Subcutaneous abdominal adipose tissue (tissue), 5 donors: Measurements from ENCODE around the gene TFCP2.
A peak's percentile ranks its signal among the peaks of the same experiment; 100 is the strongest.

Source experiments
- H3K27ac ChIP-seq: one replicate; pipeline ENCODE4 v1.7.0; 2013; ENCODE audit warnings: low read depth, mild to moderate bottlenecking, inconsistent platforms, low read length, moderate library complexity
- H3K27me3 ChIP-seq, 5 donors: one replicate each; pipeline ENCODE4 v1.7.0; 2013; ENCODE audit warnings: low read length in 5 of 5, inconsistent platforms in 1 of 5; ENCODE audit not compliant: control insufficient read depth in 5 of 5, insufficient read depth in 4 of 5
- H3K36me3 ChIP-seq, 5 donors: one replicate each; pipeline ENCODE4 v1.7.0; 2013; ENCODE audit warnings: low read length in 5 of 5; ENCODE audit not compliant: control insufficient read depth in 5 of 5, insufficient read depth in 5 of 5
- H3K4me1 ChIP-seq, 5 donors: one replicate each; pipeline ENCODE4 v1.7.0; 2013; ENCODE audit warnings: low read length in 5 of 5, mild to moderate bottlenecking in 3 of 5, moderate library complexity in 1 of 5; ENCODE audit not compliant: control insufficient read depth in 5 of 5, insufficient read depth in 5 of 5
- H3K4me3 ChIP-seq, 5 donors: one replicate each; pipeline ENCODE4 v1.7.0; 2013; ENCODE audit warnings: low read length in 5 of 5, low read depth in 1 of 5
- H3K9ac ChIP-seq, 5 donors: one replicate each; pipeline ENCODE4 v1.7.0; 2013; ENCODE audit warnings: low read length in 5 of 5, mild to moderate bottlenecking in 4 of 5, moderate library complexity in 3 of 5
- H3K9me3 ChIP-seq, 5 donors: one replicate each; pipeline ENCODE4 v1.7.0; 2013; ENCODE audit warnings: low read length in 5 of 5; ENCODE audit not compliant: control insufficient read depth in 5 of 5
- donor health status: healthy.
- donor health status: healthy.
- donor health status: healthy.
- donor health status: healthy.
- donor health status: healthy.

Gene TFCP2

GRCh38 chr12:51055060-51055459 is 117.9 kb downstream of the TFCP2 start:
- H3K27ac ChIP-seq: no peak overlapping the region
- no peak overlapping the region for H3K9ac ChIP-seq
- no peaks in the 10 kb centered on the region for H3K9me3 ChIP-seq
- H3K4me3 ChIP-seq: no peak overlapping the region
- peaks cover 0 to 5% (median 0%) of the 10 kb centered on the region in 5 donors for H3K4me1 ChIP-seq
- peaks cover 21 to 81% (median 63%) of the 10 kb centered on the region in 5 donors for H3K36me3 ChIP-seq
- no peaks in the 10 kb centered on the region for H3K27me3 ChIP-seq

- H3K4me3 ChIP-seq: no peak overlapping the region
- H3K27ac ChIP-seq: no peak overlapping the region
- H3K36me3 ChIP-seq: peaks cover 17 to 54% (median 40%) of the 10 kb centered on the region in 5 donors
- H3K4me1 ChIP-seq: peaks cover 7 to 24% (median 22%) of the 10 kb centered on the region in 5 donors
- no peaks in the 10 kb centered on the region for H3K9me3 ChIP-seq
- no peak overlapping the region for H3K9ac ChIP-seq
- H3K27me3 ChIP-seq: no peaks in the 10 kb centered on the region
These were observed 121.1 kb downstream of the TFCP2 start for GRCh38 chr12:51051787-51052186.

- Histone ChIP-seq H3K27ac (peak overlapping the region; percentile 95), H3K9me3 (no peaks in the 10 kb centered on the region), H3K36me3 (peaks cover 8 to 32% (median 22%) of the 10 kb centered on the region in 5 donors), H3K4me1 (peaks cover 7 to 24% (median 22%) of the 10 kb centered on the region in 5 donors), H3K9ac (peak overlapping the region in 3 of 5 donors; percentile 12 to 89 (median 83)), H3K27me3 (no peaks in the 10 kb centered on the region), H3K4me3 (peak overlapping the region in 4 of 5 donors; percentile 25 to 94 (median 86))
These were observed 123.4 kb downstream of the TFCP2 start for GRCh38 chr12:51049525-51049924.

- Histone ChIP-seq H3K27me3 (no peaks in the 10 kb centered on the region), H3K27ac (peak overlapping the region; percentile 95), H3K4me1 (peaks cover 7 to 24% (median 22%) of the 10 kb centered on the region in 5 donors)
These were observed 124.2 kb downstream of the TFCP2 start for GRCh38 chr12:51048661-51049251.

GRCh38 chr12:51047655-51048540 is 125.0 kb downstream of the TFCP2 start, which contains the start of gene LETMD1:
LETMD1 (plus strand) TSS chr12:51048327; CDS start chr12:51048357, 30 bp downstream.
- H3K4me1 ChIP-seq: peaks cover 7 to 24% (median 22%) of the 10 kb centered on the region in 5 donors
- H3K4me3 ChIP-seq: peak within 1 kb of the TSS; percentile 67 to 94 (median 88)

More at GRCh38 chr12:51048661-51049251, 124.2 kb downstream of the TFCP2 start:
- Histone ChIP-seq H3K9me3 (no peaks in the 10 kb centered on the region), H3K4me3 (peak overlapping the region; percentile 67 to 94 (median 88)), H3K9ac (peak overlapping the region; percentile 57 to 97 (median 88)), H3K36me3 (peaks cover 6 to 24% (median 14%) of the 10 kb centered on the region in 5 donors)

More at GRCh38 chr12:51047655-51048540, 125.0 kb downstream of the TFCP2 start, which contains the start of gene LETMD1:
- Histone ChIP-seq H3K9ac (peak within 1 kb of the TSS; percentile 75 to 97 (median 89)), H3K36me3 (peaks cover 0 to 15% (median 6%) of the 10 kb centered on the region in 5 donors), H3K27ac (peak within 1 kb of the TSS; percentile 95), H3K9me3 (no peaks in the 10 kb centered on the region), H3K27me3 (no peaks in the 10 kb centered on the region)
